Heart left ventricle (tissue), 13 donors: ENCODE measurements around the gene ZNF500.

Experiments
- POLR2A ChIP-seq, 2 donors: fragments of 450-650 bp; IDR thresholded peaks; one replicate each; pipeline ENCODE4 v1.6.1; 2017; ENCODE audit warnings: antibody characterized with exemption in 2 of 2, mild to moderate bottlenecking in 2 of 2, moderate library complexity in 2 of 2
- TF ChIP-seq, protein P1 (sequence below), 12 donors: fragments of 200-600 bp; sonication (generic) in 4 of 12; IDR thresholded peaks; one replicate each; pipeline versions ENCODE4 v1.5.0 to v1.8.0; 2018 to 2022; ENCODE audit warnings: antibody characterized with exemption in 12 of 12, mild to moderate bottlenecking in 5 of 12
- donor health status: ischemic (EF 13 %, LVEDD 7.1; RV severe dilation, severe dysfunction).
- donor health status: DM: no; HTN: yes; CAD: no.
- donor health status: DM: no; HTN: no; CAD: no.
- donor health status: ischemic (EF 25% LVEDD 6.9; RV normal size, moderate dysfunction).
- donor health status: ischemic (EF 25% LVEDD 5.7; RV mildly dilated, moderate dysfunction).
- donor health status: ischemic (EF 35%, LVEDD 5.7; RV mildly dilated, moderate dysfunction).
- donor health status: nonischemic (EF 11% LVEDD 7.7; RV severe dilation, severe dysfunction).
- donor health status: DM: yes; HTN: yes; CAD: no.
- donor health status: PGD.
- donor health status: ischemic (EF 29% LVEDD 5.4; RV normal size, mild dysfunction).
- donor health status: nonischemic (EF 23%, LVEDD 6.1; RV moderate dilation, normal function).

- TF ChIP-seq, protein P1, sequence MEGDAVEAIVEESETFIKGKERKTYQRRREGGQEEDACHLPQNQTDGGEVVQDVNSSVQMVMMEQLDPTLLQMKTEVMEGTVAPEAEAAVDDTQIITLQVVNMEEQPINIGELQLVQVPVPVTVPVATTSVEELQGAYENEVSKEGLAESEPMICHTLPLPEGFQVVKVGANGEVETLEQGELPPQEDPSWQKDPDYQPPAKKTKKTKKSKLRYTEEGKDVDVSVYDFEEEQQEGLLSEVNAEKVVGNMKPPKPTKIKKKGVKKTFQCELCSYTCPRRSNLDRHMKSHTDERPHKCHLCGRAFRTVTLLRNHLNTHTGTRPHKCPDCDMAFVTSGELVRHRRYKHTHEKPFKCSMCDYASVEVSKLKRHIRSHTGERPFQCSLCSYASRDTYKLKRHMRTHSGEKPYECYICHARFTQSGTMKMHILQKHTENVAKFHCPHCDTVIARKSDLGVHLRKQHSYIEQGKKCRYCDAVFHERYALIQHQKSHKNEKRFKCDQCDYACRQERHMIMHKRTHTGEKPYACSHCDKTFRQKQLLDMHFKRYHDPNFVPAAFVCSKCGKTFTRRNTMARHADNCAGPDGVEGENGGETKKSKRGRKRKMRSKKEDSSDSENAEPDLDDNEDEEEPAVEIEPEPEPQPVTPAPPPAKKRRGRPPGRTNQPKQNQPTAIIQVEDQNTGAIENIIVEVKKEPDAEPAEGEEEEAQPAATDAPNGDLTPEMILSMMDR (IDR thresholded peaks at IDR 0.05) = no peak
- no peak for TF ChIP-seq POLR2A (IDR thresholded peaks at IDR 0.05)
These were observed 65.0 kb downstream of the ZNF500 start for GRCh38 chr16:4701791-4702465.
